Renal pelvis (tissue), 3 donors: ENCODE data around the gene CIB2. TPM values are rescaled to one million over a fixed set of nuclear protein-coding genes. Genes with fewer than 3 reads are reported as not detected.

Experiments
- polyA plus RNA-seq, 3 donors: library from polyadenylated mRNA; unstranded; fragments of 120-200 nt; gene quantifications; one replicate each; pipeline ENCODE4 v1.2.1, GENCODE V29; 2013; ENCODE audit not compliant: insufficient read length in 3 of 3

The CIB2 gene
- polyA plus RNA-seq, 3 donors: 32.3 to 41.1 (median 40.1) TPM

Other genes starting within 250 kb of the CIB2 start
- gene TBC1D2B, start 53.7 kb downstream of the CIB2 start, polyA plus RNA-seq: 10 to 100 TPM; 25.9 to 30.5 (median 28.0) TPM
- 1 to 10 TPM in 1 of 3 donors, under 1 TPM in 2; 0.83 to 1.2 (median 0.93) TPM for gene SH2D7, start 38.9 kb downstream of the CIB2 start, polyA plus RNA-seq
- gene IDH3A, start 17.9 kb upstream of the CIB2 start, polyA plus RNA-seq: 10 to 100 TPM; 47.6 to 58.1 (median 48.1) TPM
- gene ACSBG1, start 103.1 kb upstream of the CIB2 start, polyA plus RNA-seq: 1 to 10 TPM in 2 of 3 donors, under 1 TPM in 1; 0.54 to 2.1 (median 1.3) TPM
- 10 to 100 TPM; 22.4 to 32.2 (median 29.4) TPM for gene DNAJA4, start 133.1 kb upstream of the CIB2 start, polyA plus RNA-seq
- 100 to 1,000 TPM; 101 to 112 (median 103) TPM for gene SKIC8, start 168.2 kb upstream of the CIB2 start, polyA plus RNA-seq
- 10 to 100 TPM; 44.4 to 58.1 (median 51.0) TPM for gene CRABP1, start 208.9 kb upstream of the CIB2 start, polyA plus RNA-seq